PC-3 (cell line): ENCODE measurements around the gene KIF2A. TPM values are rescaled to one million over a fixed set of nuclear protein-coding genes. Genes with fewer than 3 reads are reported as not detected.

Source experiments
- ATAC-seq: fragments of 200-7000 bp; cut with Tn5 transposase; 2 replicates; pipeline ENCODE4 v1.9.1; 2020; ENCODE audit warnings: mild to moderate bottlenecking, moderate library complexity
- BruUV-seq: library from RNA; stranded (reverse); fragments of 400-500 nt; replicated peaks from 2 replicates; lab custom pipeline; 2021; lab: Mats Ljungman, UMichigan
- CTCF ChIA-PET: fragments of 300-600 bp; sonication (Branson Sonifier 250); formaldehyde crosslinking; loops from one replicate; lab custom pipeline; 2022; ENCODE audit warnings: antibody characterized with exemption; lab: Charles Lee
- POLR2A ChIA-PET: fragments of 300-600 bp; sonication (Branson Sonifier 250); formaldehyde crosslinking; loops from one replicate; lab custom pipeline; 2022; ENCODE audit warnings: antibody characterized with exemption; ENCODE audit not compliant: unreplicated experiment; lab: Charles Lee
- DNase-seq: peaks from one replicate; pipeline ENCODE4 v3.0.0-alpha.2; 2015
- H2AFZ ChIP-seq: fragments of 300-600 bp; sonication (generic); 2 replicates; pipeline ENCODE4 v1.6.0; 2016; ENCODE audit warnings: antibody characterized with exemption, low read length
- H3F3A ChIP-seq: fragments of 300-600 bp; sonication (generic); one replicate; pipeline ENCODE4 v1.6.0; 2017; ENCODE audit warnings: antibody characterized with exemption, low read length, control low read depth, mild to moderate bottlenecking; ENCODE audit not compliant: unreplicated experiment
- H3K27ac ChIP-seq: fragments of 300-600 bp; sonication (generic); 2 replicates; pipeline ENCODE4 v1.5.1; 2016; ENCODE audit warnings: mild to moderate bottlenecking, low read length
- H3K27me3 ChIP-seq: fragments of 300-600 bp; sonication (generic); 2 replicates; pipeline ENCODE4 v1.6.1; 2016; ENCODE audit warnings: low read length, mixed read lengths
- H3K36me3 ChIP-seq: fragments of 300-600 bp; sonication (generic); 2 replicates; pipeline ENCODE4 v1.6.1; 2016; ENCODE audit warnings: low read depth, mixed run types, low read length, mixed read lengths
- H3K4me1 ChIP-seq: fragments of 300-600 bp; sonication (generic); 2 replicates; pipeline ENCODE4 v1.5.1; 2016; ENCODE audit warnings: low read length; ENCODE audit not compliant: insufficient read depth
- H3K4me2 ChIP-seq: fragments of 300-600 bp; sonication (generic); 2 replicates; pipeline ENCODE4 v1.6.0; 2016; ENCODE audit warnings: low read length
- H3K4me3 ChIP-seq: fragments of 300-600 bp; sonication (generic); 2 replicates; pipeline ENCODE4 v1.5.1; 2016; ENCODE audit warnings: mild to moderate bottlenecking, low read length, mixed read lengths
- H3K79me2 ChIP-seq: fragments of 300-600 bp; sonication (generic); 2 replicates; pipeline ENCODE4 v1.6.1; 2017; ENCODE audit warnings: low read length, mixed read lengths
- H3K9ac ChIP-seq: fragments of 300-600 bp; sonication (generic); 2 replicates; pipeline ENCODE4 v1.6.0; 2016; ENCODE audit warnings: mild to moderate bottlenecking, low read length
- H3K9me2 ChIP-seq: fragments of 300-600 bp; sonication (generic); replicated peaks from 2 replicates; pipeline ENCODE4 v1.6.1; 2016; ENCODE audit warnings: mixed run types, low read length, mixed read lengths
- H3K9me3 ChIP-seq: fragments of 300-600 bp; sonication (generic); 2 replicates; pipeline ENCODE4 v1.6.1; 2016; ENCODE audit warnings: low read length, mixed read lengths
- H4K20me1 ChIP-seq: fragments of 300-600 bp; sonication (generic); 2 replicates; pipeline ENCODE4 v1.6.1; 2016; ENCODE audit warnings: low read length, mixed read lengths
- CTCF ChIP-seq: fragments of 300-600 bp; sonication (generic); conservative IDR thresholded peaks from 2 replicates; pipeline ENCODE4 v1.5.1; 2017; ENCODE audit warnings: antibody characterized with exemption, low read depth, mild to moderate bottlenecking, low read length
- EZH2 ChIP-seq: fragments of 300-600 bp; sonication (generic); IDR thresholded peaks from one replicate; pipeline ENCODE4 v1.6.1; 2017; ENCODE audit warnings: antibody characterized with exemption, mild to moderate bottlenecking, low read length; ENCODE audit not compliant: unreplicated experiment
- EZH2phosphoT487 ChIP-seq: fragments of 300-600 bp; sonication (generic); IDR thresholded peaks from 2 replicates; pipeline ENCODE4 v1.6.1; 2018; ENCODE audit warnings: mild to moderate bottlenecking, antibody characterized with exemption, low read length, borderline replicate concordance
- intact Hi-C: fragments of 100-400 bp; cut with micrococcal nuclease; formaldehyde crosslinking; loops from 2 replicates; pipeline ENCODE4 v1.9.0; 2023
- total RNA-seq: library from RNA; depleted of rRNA; stranded (reverse); fragments of >200 nt; gene quantifications from 2 replicates; pipeline ENCODE4 v1.2.3, GENCODE V29; 2014

The KIF2A gene
- total RNA-seq, 1 experiment from 2014 or later: 26.4 TPM

GRCh38 chr5:62268792-62269191 lies 37.2 kb upstream of the KIF2A start:
- POLR2A ChIA-PET: no interaction called here
- TF ChIP-seq EZH2 (no peak), CTCF (no peak), EZH2phosphoT487 (no peak)
- H4K20me1 ChIP-seq: no peaks in the 10 kb centered on the region
- ATAC-seq (no peak), DNase-seq (no peak)
- CTCF ChIA-PET: no interaction called here
- peaks cover 18% of the 10 kb centered on the region for H3K4me1 ChIP-seq
- no peaks in the 10 kb centered on the region for H3K9me2 ChIP-seq
- H3K4me3 ChIP-seq: no peak overlapping the region
- no peaks in the 10 kb centered on the region for H3F3A ChIP-seq
- intact Hi-C loops: no loop called here
- no peaks in the 10 kb centered on the region for H3K79me2 ChIP-seq
- no peaks in the 10 kb centered on the region for H3K27me3 ChIP-seq
- no peaks in the 10 kb centered on the region for H3K36me3 ChIP-seq
- H2AFZ ChIP-seq: no peak overlapping the region
- no TSS peak for BruUV-seq
- H3K27ac ChIP-seq: peak overlapping the region; percentile 76
- H3K9me3 ChIP-seq: no peaks in the 10 kb centered on the region
- H3K4me2 ChIP-seq: peak overlapping the region; percentile 66
- no peak overlapping the region for H3K9ac ChIP-seq

GRCh38 chr5:62271370-62271769 lies 34.6 kb upstream of the KIF2A start:
- H3K4me3 ChIP-seq: no peak overlapping the region
- POLR2A ChIA-PET: no interaction called here
- H3F3A ChIP-seq: no peaks in the 10 kb centered on the region
- no peak overlapping the region for H3K4me2 ChIP-seq
- ATAC-seq (no peak), DNase-seq (no peak)
- TF ChIP-seq CTCF (no peak), EZH2 (no peak), EZH2phosphoT487 (no peak)
- no peaks in the 10 kb centered on the region for H3K27me3 ChIP-seq
- no peak overlapping the region for H2AFZ ChIP-seq
- H3K9ac ChIP-seq: no peak overlapping the region
- BruUV-seq: no TSS peak
- H3K9me2 ChIP-seq: no peaks in the 10 kb centered on the region
- peaks cover 18% of the 10 kb centered on the region for H3K4me1 ChIP-seq
- H3K27ac ChIP-seq: no peak overlapping the region
- no peaks in the 10 kb centered on the region for H3K79me2 ChIP-seq
- no peaks in the 10 kb centered on the region for H3K36me3 ChIP-seq
- H4K20me1 ChIP-seq: no peaks in the 10 kb centered on the region
- intact Hi-C loops: no loop called here
- CTCF ChIA-PET: no interaction called here
- H3K9me3 ChIP-seq: no peaks in the 10 kb centered on the region

- ATAC-seq (no peak), DNase-seq (no peak)
- Histone ChIP-seq H3K4me3 (no peak overlapping the region), H2AFZ (no peak overlapping the region), H3K4me1 (peaks cover 23% of the 10 kb centered on the region), H3F3A (no peaks in the 10 kb centered on the region), H3K9me2 (no peaks in the 10 kb centered on the region), H3K36me3 (no peaks in the 10 kb centered on the region), H4K20me1 (no peaks in the 10 kb centered on the region), H3K4me2 (no peak overlapping the region), H3K9me3 (no peaks in the 10 kb centered on the region), H3K9ac (no peak overlapping the region), H3K27ac (no peak overlapping the region), H3K27me3 (no peaks in the 10 kb centered on the region), H3K79me2 (no peaks in the 10 kb centered on the region)
- POLR2A ChIA-PET: no interaction called here
- CTCF ChIA-PET: no interaction called here
- TF ChIP-seq EZH2phosphoT487 (no peak), CTCF (0 out of 2 replicates have a peak, but pooled peaks have one; percentile 12)
- BruUV-seq: no TSS peak
- intact Hi-C loops: no loop called here
Observed at GRCh38 chr5:62271870-62272269, 34.1 kb upstream of the KIF2A start.
